Dermis blood vessel endothelial cell (primary cell): Measurements from ENCODE around the gene STARD8. TPM values are rescaled to one million over a fixed set of nuclear protein-coding genes. Genes with fewer than 3 reads are reported as not detected.
"Not testable (repeated sequence)": the region's sequence is repeated elsewhere in the genome, so short reads cannot be mapped to it uniquely, and the experiment has no call there.

Source experiments
- DNase-seq: peaks from one replicate; pipeline ENCODE4 v3.0.0; 2010
- total RNA-seq: library from RNA; depleted of rRNA; stranded (reverse); fragments of >200 nt; gene quantifications from 2 replicates; pipeline ENCODE4 v1.2.3, GENCODE V29; 2014

STARD8 gene
- total RNA-seq, 1 donor from 2014 or later = 21.6 TPM

- DNase-seq = no peak
Measured at GRCh38 chrX:68718443-68718820, 71.0 kb downstream of the STARD8 start.

- DNase-seq = no peak
Measured at GRCh38 chrX:68719181-68719903, 71.9 kb downstream of the STARD8 start.

- DNase-seq = peak; percentile 35
Measured at GRCh38 chrX:68719904-68720614, 72.6 kb downstream of the STARD8 start.

- no peak for DNase-seq
Measured at GRCh38 chrX:68720851-68721250, 73.4 kb downstream of the STARD8 start.

GRCh38 chrX:68721546-68721945 is 74.1 kb downstream of the STARD8 start:
- no peak for DNase-seq

GRCh38 chrX:68721991-68722860 is 74.8 kb downstream of the STARD8 start:
- DNase-seq = no peak

GRCh38 chrX:68723491-68724155 is 76.2 kb downstream of the STARD8 start:
- DNase-seq = no peak

- DNase-seq = no peak
Measured at GRCh38 chrX:68724531-68725020, 77.1 kb downstream of the STARD8 start.

GRCh38 chrX:68725756-68726365 is 78.4 kb downstream of the STARD8 start:
- no peak for DNase-seq

- no peak for DNase-seq
Measured at GRCh38 chrX:68726366-68726765, 78.9 kb downstream of the STARD8 start.

- no peak for DNase-seq
Measured at GRCh38 chrX:68727696-68728095, 80.2 kb downstream of the STARD8 start.

- no peak for DNase-seq
Measured at GRCh38 chrX:68728186-68728585, 80.7 kb downstream of the STARD8 start.

- peak; percentile 11 for DNase-seq
Measured at GRCh38 chrX:68731254-68731653, 83.8 kb downstream of the STARD8 start.

- DNase-seq = peak; percentile 63
Measured at GRCh38 chrX:68732906-68733493, 85.5 kb downstream of the STARD8 start.

GRCh38 chrX:68735266-68735665 is 87.8 kb downstream of the STARD8 start:
- no peak for DNase-seq

- not testable (repeated sequence) for DNase-seq
Measured at GRCh38 chrX:68741864-68742263, 94.4 kb downstream of the STARD8 start.

- DNase-seq = no peak
Measured at GRCh38 chrX:68743754-68744153, 96.3 kb downstream of the STARD8 start.

GRCh38 chrX:68746988-68747387 is 99.5 kb downstream of the STARD8 start:
- no peak for DNase-seq

GRCh38 chrX:68748030-68748429 is 100.6 kb downstream of the STARD8 start:
- no peak for DNase-seq

GRCh38 chrX:68749426-68749825 is 102.0 kb downstream of the STARD8 start:
- no peak for DNase-seq

GRCh38 chrX:68750316-68750715 is 102.8 kb downstream of the STARD8 start:
- DNase-seq = no peak

- no peak for DNase-seq
Measured at GRCh38 chrX:68751372-68751771, 103.9 kb downstream of the STARD8 start.
